Limb (tissue), 2 donors: Measurements from ENCODE around the gene TMEM255B.
"Not testable (repeated sequence)": the region's sequence is repeated elsewhere in the genome, so short reads cannot be mapped to it uniquely, and the experiment has no call there.

Source experiments
- DNase-seq, 2 donors: peaks; one replicate each; pipeline ENCODE4 v3.0.0-alpha.2; 2016; ENCODE audit errors: extremely low spot score in 2 of 2

The TMEM255B gene

GRCh38 chr13:113785051-113786010 is 26.3 kb downstream of the TMEM255B start:
- no peak for DNase-seq

DNA sequence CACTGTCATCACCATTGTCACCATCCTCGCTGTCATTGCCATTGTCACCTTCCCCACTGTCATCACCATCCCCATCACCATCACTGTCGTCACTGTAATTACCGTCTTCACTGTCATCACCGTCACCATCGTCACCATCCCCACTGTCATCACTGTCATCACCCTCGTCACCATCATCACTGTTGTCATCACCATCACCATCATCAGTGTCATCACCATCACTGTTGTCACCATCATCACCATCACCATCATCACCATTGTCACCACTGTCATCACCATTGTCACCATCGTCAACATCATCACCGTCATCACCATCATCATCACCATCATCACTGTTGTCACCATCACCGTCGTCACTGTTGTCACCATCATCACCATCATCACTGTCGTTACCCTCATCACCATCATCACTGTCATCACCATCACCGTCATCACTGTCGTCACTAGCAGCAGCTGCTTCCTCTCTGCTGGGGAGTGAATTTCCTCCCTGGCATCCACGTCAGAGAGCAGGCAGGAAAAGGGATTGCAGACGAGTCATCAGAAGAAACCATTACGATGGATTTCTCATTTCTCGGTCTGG is 27.3 kb downstream of the TMEM255B start:
- no peak for DNase-seq

DNA sequence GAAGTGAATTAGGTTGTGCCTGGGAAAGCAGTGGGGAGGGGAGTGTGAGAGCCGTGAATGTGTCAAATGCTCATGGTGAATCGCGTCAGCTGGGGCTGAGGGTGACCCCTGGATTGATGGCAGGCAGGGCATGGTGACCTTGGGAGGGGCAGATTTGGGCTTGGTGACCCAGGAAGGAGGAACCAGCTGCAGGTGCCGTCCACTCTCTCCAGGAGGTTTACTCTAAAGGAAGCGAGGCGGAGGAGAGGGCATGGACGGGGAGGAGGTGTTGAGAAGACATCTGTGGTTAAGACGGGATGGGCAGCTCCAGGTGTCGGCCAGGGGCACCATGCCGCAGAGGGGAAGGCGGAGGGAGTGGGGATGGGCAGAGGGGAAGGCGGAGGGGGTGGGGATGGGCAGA is 28.7 kb downstream of the TMEM255B start:
- no peak for DNase-seq

- peak in 1 of 2 donors; percentile 12 for DNase-seq
These were observed 29.5 kb downstream of the TMEM255B start for GRCh38 chr13:113788413-113789135.

GRCh38 chr13:113789167-113789566 is 30.1 kb downstream of the TMEM255B start:
- no peak for DNase-seq

- DNase-seq: not testable (repeated sequence)
These were observed 30.9 kb downstream of the TMEM255B start for GRCh38 chr13:113789931-113790330.

DNA sequence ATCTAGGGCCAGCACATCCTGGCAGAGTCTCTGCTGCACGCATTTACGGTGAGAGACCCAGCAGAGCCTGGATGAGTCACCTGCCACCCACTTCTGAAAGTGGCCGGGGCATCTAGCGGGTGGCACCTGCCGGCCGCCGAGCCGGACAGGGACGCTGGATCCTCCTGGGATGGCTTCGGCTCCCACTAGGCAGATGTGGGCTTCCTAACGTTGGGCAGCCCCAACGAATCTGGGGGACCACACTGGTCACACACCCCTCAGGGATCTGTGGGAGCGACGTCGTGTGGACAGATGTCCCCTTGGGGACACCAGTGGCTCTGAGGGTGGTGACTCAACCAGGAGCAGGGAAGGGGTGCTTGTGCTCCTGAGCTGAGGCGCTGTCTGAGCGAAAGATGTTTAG is 32.2 kb downstream of the TMEM255B start:
- peak in 1 of 2 donors; percentile 12 for DNase-seq

GRCh38 chr13:113791761-113792160 is 32.7 kb downstream of the TMEM255B start:
- peak in 1 of 2 donors; percentile 10 for DNase-seq

DNA sequence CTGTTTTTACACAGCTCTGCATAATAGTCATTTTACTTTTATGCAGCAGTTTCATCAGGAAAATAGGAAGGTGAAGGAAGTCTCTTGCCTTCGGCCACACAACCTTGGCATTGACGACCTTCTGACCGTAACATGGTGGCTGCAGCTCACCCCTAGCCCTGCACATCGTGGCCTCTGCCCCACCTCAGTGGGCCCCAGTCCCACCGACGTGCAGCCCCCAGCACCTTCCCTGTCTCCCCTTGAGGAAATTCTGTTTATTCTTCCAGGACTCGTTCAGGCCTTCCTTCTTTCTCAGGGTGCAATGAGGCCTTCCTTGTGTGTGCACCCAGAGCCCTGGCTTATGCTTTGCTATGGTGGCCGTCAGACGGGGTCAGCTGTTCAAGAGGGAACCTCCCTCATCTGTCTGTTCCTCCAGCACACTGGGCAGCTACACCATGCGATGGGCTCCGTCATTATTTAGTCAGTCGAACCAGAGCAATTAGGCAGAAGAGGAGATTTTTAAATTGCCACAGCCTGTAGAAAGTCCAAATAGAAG is 33.3 kb downstream of the TMEM255B start:
- no peak for DNase-seq

GRCh38 chr13:113792886-113793717 is 34.1 kb downstream of the TMEM255B start:
- peak in 1 of 2 donors; percentile 21 for DNase-seq

- DNase-seq: no peak
These were observed 34.7 kb downstream of the TMEM255B start for GRCh38 chr13:113793718-113794085.

DNA sequence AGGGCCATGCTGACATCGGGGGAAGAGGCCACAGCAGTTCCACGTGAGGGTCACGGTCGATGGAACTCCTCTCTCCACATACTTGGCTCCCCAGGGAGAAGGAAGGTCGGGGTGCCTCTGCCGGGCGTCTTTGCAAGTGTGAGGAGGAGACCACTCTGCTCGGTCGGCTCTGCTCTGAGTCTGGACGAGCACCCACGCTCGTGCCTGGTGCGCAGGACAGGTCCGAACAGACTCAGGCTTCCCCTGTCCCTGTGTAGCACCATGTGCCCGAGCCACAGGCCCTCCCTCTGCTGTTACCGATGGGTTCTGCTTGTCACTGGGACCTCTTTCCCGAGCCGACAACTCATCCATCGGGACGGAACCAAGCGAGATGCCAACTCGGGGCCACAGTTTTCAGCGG is 35.1 kb downstream of the TMEM255B start:
- DNase-seq: peak in 1 of 2 donors; percentile 19

DNA sequence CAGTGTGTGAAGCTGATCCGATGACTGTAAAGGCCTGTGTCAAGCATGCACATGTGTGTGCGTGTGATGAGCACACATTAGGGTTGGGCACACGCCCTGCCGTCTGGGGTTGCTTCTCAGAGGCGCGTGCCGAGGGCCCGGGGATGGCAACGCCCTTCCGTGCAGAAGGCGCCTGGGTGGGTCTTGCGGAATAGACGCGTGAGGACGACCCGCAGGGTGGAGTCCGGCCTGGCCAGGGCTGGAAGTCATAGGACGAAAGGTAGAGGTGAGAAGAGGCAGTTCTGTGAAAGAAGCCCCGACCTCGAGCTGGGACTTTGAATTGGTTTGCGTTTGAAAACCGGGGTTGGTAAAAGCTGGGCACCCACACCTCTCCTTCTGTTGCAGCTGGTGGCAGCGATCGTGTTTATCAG is 35.7 kb downstream of the TMEM255B start:
- DNase-seq: peak in 1 of 2 donors; percentile 8

GRCh38 chr13:113795362-113795761 is 36.3 kb downstream of the TMEM255B start:
- peak in 1 of 2 donors; percentile 3 for DNase-seq

DNA sequence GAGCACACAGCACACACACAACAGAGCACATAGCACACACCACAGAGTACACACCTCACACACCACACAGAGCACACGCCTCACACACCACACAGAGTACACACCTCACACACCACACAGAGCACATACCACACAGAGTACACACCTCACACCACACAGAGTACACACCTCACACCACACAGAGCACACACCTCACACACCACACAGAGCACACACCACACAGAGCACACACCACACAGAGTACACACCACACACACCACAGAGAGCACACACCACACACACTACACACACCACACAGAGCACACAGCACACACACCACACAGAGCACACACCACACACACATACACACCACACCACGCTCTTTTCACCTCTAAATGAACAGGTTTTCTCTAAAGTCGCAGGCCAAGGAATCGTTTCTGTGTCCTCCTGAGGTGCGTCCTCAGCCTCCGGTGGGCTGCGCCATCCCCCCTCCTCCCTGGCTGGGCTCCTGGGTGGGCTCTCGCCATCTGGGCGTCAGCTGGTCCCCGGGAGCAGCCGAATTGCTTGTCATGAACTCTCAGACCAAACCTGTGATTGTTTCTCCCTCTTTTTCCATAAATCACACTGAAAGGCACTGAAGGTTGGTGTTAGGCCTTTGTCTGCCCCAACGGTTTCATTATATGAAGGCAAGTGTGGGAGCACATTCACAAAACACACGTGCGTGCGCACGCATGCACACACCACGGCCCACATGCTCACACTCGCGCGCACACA is 37.4 kb downstream of the TMEM255B start:
- DNase-seq: peak in 1 of 2 donors; percentile 32

DNA sequence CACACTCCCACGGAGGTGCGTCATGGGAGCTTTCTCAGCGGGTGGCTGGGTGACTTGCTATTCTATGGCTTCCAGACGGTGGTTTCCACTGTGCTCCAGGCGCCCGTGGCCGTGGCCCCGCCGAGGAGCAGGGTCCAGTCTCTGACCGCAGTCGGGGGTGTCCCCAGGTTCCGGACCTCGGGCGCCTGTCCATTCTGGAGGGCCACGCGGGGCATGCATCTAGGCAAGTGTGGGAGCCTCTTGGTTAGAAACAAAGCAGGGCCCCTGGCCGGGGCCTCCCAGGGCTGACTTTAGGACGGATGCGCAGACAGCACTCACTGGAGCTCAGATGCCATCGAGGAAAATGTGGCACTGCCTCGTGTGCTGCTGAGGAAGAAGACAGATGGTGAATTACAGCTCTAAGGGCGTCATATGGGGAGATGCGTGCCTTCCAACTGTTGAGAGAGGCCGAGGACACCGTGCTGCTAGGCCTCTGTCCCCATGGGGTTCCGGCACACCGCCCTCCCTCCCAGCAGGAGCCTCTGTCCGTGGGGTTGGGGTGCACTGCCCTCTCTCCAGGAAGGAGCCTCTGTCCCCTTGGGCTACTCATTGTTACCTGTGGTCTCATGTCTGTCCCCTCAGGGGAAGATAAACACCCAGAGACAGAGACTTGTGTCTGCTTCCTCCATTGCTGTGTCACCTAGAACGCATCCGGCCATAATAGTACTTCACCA is 38.1 kb downstream of the TMEM255B start:
- DNase-seq: peak in 1 of 2 donors; percentile 25

DNA sequence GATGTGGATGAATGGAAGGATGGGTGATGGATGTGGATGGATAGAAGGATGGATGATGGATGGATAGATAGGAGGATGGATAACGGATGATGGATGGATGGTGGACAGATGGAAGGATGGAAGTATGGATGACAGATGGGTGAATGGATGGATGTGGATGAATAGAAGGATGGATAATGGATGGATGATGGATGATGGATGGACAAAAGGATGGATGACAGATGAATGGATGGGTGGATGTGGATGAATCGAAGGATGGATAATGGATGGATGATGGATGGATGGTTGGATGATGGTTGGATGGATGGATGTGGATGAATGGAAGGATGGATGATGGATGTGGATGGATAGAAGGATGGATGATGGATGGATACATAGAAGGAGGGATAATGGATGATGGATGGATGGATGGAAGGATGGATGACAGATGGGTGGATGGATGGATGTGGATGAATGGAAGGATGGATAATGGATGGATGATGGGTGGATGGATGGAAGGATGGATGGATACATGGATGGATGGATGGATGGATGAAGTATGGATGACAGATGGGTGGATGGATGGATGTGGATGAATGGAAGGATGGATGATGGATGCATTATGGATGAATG is 39.3 kb downstream of the TMEM255B start:
- no peak for DNase-seq

DNA sequence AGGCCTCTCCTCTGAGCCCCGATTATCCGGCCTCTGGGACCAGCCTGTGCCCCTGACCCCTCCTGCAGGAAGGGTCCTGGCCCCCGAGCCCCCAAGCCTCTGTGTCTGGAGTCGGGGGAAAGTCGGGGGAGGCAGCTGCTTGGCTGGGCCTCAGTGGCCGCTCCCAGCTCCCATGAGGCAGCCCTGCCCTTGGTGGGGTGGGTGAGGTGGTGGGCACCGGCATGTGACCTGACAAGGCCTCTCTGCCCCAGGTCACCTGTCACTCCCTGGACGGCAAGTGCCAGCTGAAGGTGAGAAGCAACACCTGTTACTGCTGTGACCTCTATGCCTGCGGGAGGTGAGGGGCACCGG is 41.5 kb downstream of the TMEM255B start:
- DNase-seq: no peak

DNA sequence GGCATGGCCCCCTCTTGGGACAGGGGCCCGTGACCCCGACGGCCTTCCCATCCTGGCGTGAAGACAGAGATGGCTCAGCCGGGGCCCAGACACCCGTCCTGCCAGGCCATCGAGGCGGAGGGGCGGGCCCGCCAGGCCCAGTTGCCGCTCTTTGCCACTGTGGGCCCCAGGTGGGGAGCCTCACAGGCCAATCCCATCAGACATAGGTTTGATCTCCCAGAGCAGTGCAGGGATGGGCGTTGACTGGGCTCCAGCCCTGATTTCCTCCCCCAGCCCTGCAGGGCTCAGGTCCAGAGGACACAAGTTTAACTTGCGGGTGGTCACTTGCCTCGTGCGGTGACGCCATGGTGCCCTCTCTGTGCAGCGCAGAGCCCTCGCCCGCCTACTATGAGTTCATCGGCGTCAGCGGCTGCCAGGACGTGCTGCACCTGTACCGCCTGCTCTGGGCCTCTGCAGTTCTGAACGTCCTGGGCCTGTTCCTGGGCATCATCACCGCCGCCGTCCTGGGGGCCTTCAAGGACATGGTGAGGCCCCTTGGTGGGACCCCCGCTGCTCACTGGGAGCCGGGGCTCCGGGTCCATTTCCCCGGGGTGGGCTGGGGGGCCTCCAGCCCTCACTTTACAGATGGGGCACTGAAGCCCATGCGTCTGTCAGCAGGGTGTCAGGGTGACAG is 42.4 kb downstream of the TMEM255B start:
- no peak for DNase-seq
